Motor neuron (in vitro differentiated cells): Measurements from ENCODE around the gene AGAP1. TPM values are rescaled to one million over a fixed set of nuclear protein-coding genes. Genes with fewer than 3 reads are reported as not detected.

Source experiments
- ATAC-seq, 8 experiments: fragments of 200-7000 bp; cut with Tn5 transposase; replicated peaks in 6 of 8; 2 replicates each; pipeline ENCODE4 v1.8.0; 2021; ENCODE audit warnings: mild to moderate bottlenecking in 8 of 8, moderate library complexity in 8 of 8
- H3K27ac ChIP-seq, 2 donors: fragments of 250-450 bp; sonication (Bioruptor Pico); 2 replicates each; pipeline ENCODE4 v1.9.0; 2021; ENCODE audit warnings: antibody characterized with exemption in 2 of 2, mild to moderate bottlenecking in 2 of 2, moderate library complexity in 1 of 2
- H3K4me1 ChIP-seq, 2 donors: fragments of 250-450 bp; sonication (Bioruptor Pico); replicated peaks in 1 of 2; 2 replicates each; pipeline ENCODE4 v1.6.1; 2021; ENCODE audit warnings: antibody characterized with exemption in 2 of 2, mild to moderate bottlenecking in 2 of 2, moderate library complexity in 1 of 2
- H3K4me3 ChIP-seq, 5 donors: fragments of 250-450 bp; sonication (Bioruptor Pico); 2 replicates each; pipeline ENCODE4 v1.9.0; 2021; ENCODE audit warnings: antibody characterized with exemption in 5 of 5, mild to moderate bottlenecking in 5 of 5, moderate library complexity in 4 of 5
- WGBS, 10 experiments: fragments of 450-650 bp; shearing (Covaris generic); methylation state at CpG; one replicate each; pipeline ENCODE4 v1.0.0; 2022; 5-methylcytosine and 5-hydroxymethylcytosine counted together
- in situ Hi-C, 9 experiments: fragments of 400-800 bp; cut with MboI; loops; one replicate each; pipeline ENCODE4 v1.15.0; 2021; ENCODE audit warnings: low sequenced_read_pairs in 9 of 9, low pct_unique_long_range_greater_than_20kb in 2 of 9; ENCODE audit not compliant: unreplicated experiment in 9 of 9
- total RNA-seq, 8 experiments: library from RNA; unstranded; fragments of 300-600 nt; gene quantifications; 2 replicates each; pipeline versions ENCODE4 v1.2.3 to v1.2.4, GENCODE V29; 2022

AGAP1 gene
- total RNA-seq, 8 experiments from 2014 or later = 5.9 to 51.1 (median 34.3) TPM

- H3K4me1 ChIP-seq = peaks cover 24 to 29% of the 10 kb centered on the region in 2 donors
Measured at GRCh38 chr2:235562065-235562747, 68.4 kb downstream of the AGAP1 start.

GRCh38 chr2:235563056-235563910 lies 69.4 kb downstream of the AGAP1 start:
- Histone ChIP-seq H3K27ac (no peak overlapping the region), H3K4me3 (no peak overlapping the region), H3K4me1 (peaks cover 25 to 29% of the 10 kb centered on the region in 2 donors)
- 0 to 100% (median 50%) methylated on average over 1 to 5 of the region's 13 CpGs; no CpG with 5 or more reads in 3 of the 10 experiments for WGBS, 10 experiments
- peak in 3 of 8 experiments; percentile 8 to 41 (median 32) for ATAC-seq
- in situ Hi-C loops = no loop called here

More at GRCh38 chr2:235562065-235562747, 68.4 kb downstream of the AGAP1 start:
- in situ Hi-C loops = no loop called here
- 50 to 100% (median 80%) methylated on average over 1 to 11 of the region's 11 CpGs; no CpG with 5 or more reads in 3 of the 10 experiments for WGBS, 10 experiments
- Histone ChIP-seq H3K4me3 (no peak overlapping the region), H3K27ac (no peak overlapping the region)
- no peak for ATAC-seq

DNA sequence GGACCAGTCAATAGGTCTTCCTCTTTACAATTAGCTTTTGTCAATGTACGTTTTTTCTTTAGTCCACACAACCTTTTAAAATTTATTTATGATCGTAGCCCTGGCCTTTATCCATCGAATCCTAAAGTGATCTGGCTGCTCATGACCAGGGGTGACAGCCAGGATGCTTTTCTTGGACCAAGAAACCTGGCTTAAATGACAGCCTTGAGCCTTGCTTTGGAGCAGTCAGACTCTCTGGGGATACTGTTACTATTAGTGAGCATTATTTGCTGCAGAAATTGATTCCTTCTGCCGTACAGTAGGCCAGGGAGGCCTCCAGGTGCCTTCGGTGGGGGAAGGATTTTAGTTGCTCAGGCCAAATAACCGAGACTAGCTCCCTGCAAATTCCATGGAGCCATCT lies 70.2 kb downstream of the AGAP1 start:
- Histone ChIP-seq H3K4me3 (no peak overlapping the region), H3K27ac (no peak overlapping the region), H3K4me1 (peaks cover 25 to 29% of the 10 kb centered on the region in 2 donors)
- ATAC-seq = peak in 3 of 8 experiments; percentile 6 to 22 (median 8)
- WGBS, 10 experiments = 57 to 100% (median 77%) methylated on average over 1 to 6 of the region's 6 CpGs; no CpG with 5 or more reads in 1 of the 10 experiments
- in situ Hi-C loops = no loop called here

DNA sequence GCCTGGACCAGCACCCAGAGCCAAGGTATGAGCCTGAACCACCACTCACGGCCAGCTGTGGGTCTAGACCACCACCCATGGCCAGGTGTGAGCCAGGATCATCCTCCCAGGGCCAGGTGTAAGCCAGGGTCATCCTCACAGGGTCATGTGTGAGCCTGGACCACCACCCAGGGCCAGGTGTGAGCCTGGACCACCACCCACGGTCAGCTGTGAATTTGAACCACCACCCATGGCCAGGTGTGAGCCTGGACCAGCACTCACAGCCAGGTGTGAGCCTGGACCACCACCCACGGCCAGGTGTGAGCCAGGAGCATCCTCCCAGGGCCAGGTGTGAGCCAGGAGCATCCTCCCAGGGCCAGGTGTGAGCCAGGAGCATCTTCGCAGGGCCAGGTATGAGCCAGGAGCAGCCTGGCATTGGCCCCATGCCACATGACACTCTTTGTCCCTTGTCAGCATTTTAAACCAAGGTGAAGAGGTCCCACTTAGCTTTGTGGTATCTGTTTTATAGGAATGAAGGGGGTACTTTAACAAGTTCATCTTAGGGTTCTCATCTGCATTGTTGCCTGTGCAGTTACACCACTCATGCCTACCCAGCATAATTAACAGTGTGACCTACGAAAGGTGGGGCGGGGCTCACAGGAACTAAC lies 71.2 kb downstream of the AGAP1 start:
- WGBS, 10 experiments = 80 to 100% (median 95%) methylated on average over 1 to 2 of the region's 6 CpGs; no CpG with 5 or more reads in 6 of the 10 experiments
- in situ Hi-C loops = no loop called here
- Histone ChIP-seq H3K4me1 (peaks cover 25 to 29% of the 10 kb centered on the region in 2 donors), H3K27ac (no peak overlapping the region), H3K4me3 (no peak overlapping the region)
- no peak for ATAC-seq

GRCh38 chr2:235566415-235566814 lies 72.6 kb downstream of the AGAP1 start:
- Histone ChIP-seq H3K27ac (peak overlapping the region; percentile 39 to 58), H3K4me3 (no peak overlapping the region), H3K4me1 (peaks cover 25% of the 10 kb centered on the region in 2 donors)
- 57 to 100% (median 95%) methylated on average over 2 to 8 of the region's 11 CpGs; no CpG with 5 or more reads in 1 of the 10 experiments for WGBS, 10 experiments
- in situ Hi-C loops = no loop called here
- ATAC-seq = peak in 3 of 8 experiments; percentile 80 to 91 (median 83)

- 60 to 100% (median 98%) methylated on average over 1 to 4 of the region's 10 CpGs; no CpG with 5 or more reads in 6 of the 10 experiments for WGBS, 10 experiments
- no peak overlapping the region for H3K4me3 ChIP-seq
- ATAC-seq = no peak
- H3K4me1 ChIP-seq = peaks cover 21 to 23% of the 10 kb centered on the region in 2 donors
- in situ Hi-C loops = no loop called here
- peak overlapping the region; percentile 39 to 58 for H3K27ac ChIP-seq
Measured at GRCh38 chr2:235566931-235567495, 73.2 kb downstream of the AGAP1 start.

- no peak for ATAC-seq
Measured at GRCh38 chr2:235567842-235568241, 74.0 kb downstream of the AGAP1 start.

DNA sequence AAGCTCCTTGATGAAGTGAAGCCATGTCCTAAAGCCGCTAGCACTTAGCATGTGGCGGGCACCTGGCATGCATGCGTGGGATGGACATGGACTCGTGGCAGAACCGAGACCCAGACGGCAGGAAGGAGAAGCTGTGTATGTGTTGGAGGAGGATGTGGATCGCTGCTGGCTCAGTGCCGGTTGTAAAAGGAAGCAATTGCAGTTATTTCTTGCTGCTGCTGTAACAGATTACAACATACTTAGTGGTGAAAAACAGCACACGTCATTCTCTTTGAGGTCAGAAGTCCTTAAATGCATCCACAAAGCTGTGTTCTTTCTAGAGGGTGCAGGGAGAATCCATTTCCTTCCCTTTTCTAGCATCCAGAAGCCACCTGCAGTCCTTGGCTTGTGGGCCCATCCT lies 74.6 kb downstream of the AGAP1 start:
- no peak overlapping the region for H3K4me3 ChIP-seq
- H3K27ac ChIP-seq = no peak overlapping the region
- in situ Hi-C loops = no loop called here
- ATAC-seq = no peak
- 60 to 100% (median 94%) methylated on average over 2 to 6 of the region's 9 CpGs; no CpG with 5 or more reads in 3 of the 10 experiments for WGBS, 10 experiments
- peaks cover 17 to 18% of the 10 kb centered on the region in 2 donors for H3K4me1 ChIP-seq

More at GRCh38 chr2:235567842-235568241, 74.0 kb downstream of the AGAP1 start:
- in situ Hi-C loops = no loop called here
- Histone ChIP-seq H3K4me3 (no peak overlapping the region), H3K27ac (no peak overlapping the region), H3K4me1 (peaks cover 20 to 23% of the 10 kb centered on the region in 2 donors)
- 50 to 100% (median 80%) methylated on average over 1 to 2 of the region's 5 CpGs; no CpG with 5 or more reads in 5 of the 10 experiments for WGBS, 10 experiments

- H3K4me3 ChIP-seq = no peak overlapping the region
- ATAC-seq = no peak
- in situ Hi-C loops = no loop called here
- no peak overlapping the region for H3K27ac ChIP-seq
- 15 to 100% (median 89%) methylated on average over 4 to 7 of the region's 7 CpGs for whole genome bisulfite sequencing, 10 experiments
- H3K4me1 ChIP-seq = peaks cover 9 to 13% of the 10 kb centered on the region in 2 donors
Measured at GRCh38 chr2:235569837-235570236, 76.0 kb downstream of the AGAP1 start.

- peaks cover 9 to 13% of the 10 kb centered on the region in 2 donors for H3K4me1 ChIP-seq
- no peak for ATAC-seq
- no peak overlapping the region for H3K27ac ChIP-seq
- 17 to 86% (median 77%) methylated on average over 1 to 4 of the region's 4 CpGs; no CpG with 5 or more reads in 1 of the 10 experiments for WGBS, 10 experiments
- no peak overlapping the region for H3K4me3 ChIP-seq
- in situ Hi-C loops = no loop called here
Measured at GRCh38 chr2:235570256-235570655, 76.4 kb downstream of the AGAP1 start.

DNA sequence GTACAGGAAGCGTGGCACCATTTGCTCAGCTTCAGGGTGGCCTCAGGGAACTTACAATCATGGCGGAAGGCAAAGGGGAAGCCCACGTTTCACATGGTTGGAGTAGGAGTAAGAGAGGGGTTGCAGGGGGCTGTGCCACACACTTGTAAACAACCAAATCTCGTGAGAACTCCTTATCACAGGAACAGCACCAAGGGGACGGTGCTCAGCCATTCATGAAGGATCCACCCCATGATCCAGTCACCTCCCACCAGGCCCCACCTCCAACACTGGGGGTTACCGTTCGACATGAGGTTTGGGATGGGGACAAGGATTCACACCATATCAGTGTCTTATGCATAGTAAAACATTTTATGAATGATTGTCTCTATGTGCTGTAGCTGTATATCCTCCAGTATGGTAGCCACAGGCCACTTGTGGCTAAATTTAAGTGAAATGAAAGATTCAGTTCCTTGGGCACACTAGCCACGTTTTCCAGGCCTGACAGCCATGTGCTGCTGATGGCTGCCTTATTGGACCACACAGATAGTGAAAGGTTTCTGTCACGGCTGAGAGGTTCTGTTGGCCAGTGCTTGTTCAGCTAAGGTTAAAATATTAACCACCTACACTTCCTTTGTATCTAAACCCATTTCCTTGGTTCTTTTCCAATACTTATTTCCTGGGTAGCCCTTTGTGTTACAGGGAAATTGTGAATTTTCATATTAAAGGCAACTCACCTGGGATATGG lies 77.3 kb downstream of the AGAP1 start:
- Histone ChIP-seq H3K27ac (no peak overlapping the region), H3K4me1 (peaks cover 9 to 13% of the 10 kb centered on the region in 2 donors), H3K4me3 (no peak overlapping the region)
- in situ Hi-C loops = no loop called here
- no peak for ATAC-seq
- WGBS, 10 experiments = 82 to 100% (median 92%) methylated on average over 1 to 8 of the region's 9 CpGs; no CpG with 5 or more reads in 1 of the 10 experiments

- no peak overlapping the region for H3K4me3 ChIP-seq
- no peak overlapping the region for H3K27ac ChIP-seq
- no peak for ATAC-seq
- H3K4me1 ChIP-seq = peaks cover 5 to 17% of the 10 kb centered on the region in 2 donors
- 20 to 100% (median 92%) methylated on average over 1 to 6 of the region's 7 CpGs; no CpG with 5 or more reads in 1 of the 10 experiments for WGBS, 10 experiments
- in situ Hi-C loops = no loop called here
Measured at GRCh38 chr2:235572592-235572991, 78.7 kb downstream of the AGAP1 start.
